ENCODE measurements around the gene PYROXD2. TPM values are rescaled to one million over a fixed set of nuclear protein-coding genes. Genes with fewer than 3 reads are reported as not detected.

Gene PYROXD2
- total RNA-seq, 1 experiment from 2014 or later, result 7.0 TPM

DNA sequence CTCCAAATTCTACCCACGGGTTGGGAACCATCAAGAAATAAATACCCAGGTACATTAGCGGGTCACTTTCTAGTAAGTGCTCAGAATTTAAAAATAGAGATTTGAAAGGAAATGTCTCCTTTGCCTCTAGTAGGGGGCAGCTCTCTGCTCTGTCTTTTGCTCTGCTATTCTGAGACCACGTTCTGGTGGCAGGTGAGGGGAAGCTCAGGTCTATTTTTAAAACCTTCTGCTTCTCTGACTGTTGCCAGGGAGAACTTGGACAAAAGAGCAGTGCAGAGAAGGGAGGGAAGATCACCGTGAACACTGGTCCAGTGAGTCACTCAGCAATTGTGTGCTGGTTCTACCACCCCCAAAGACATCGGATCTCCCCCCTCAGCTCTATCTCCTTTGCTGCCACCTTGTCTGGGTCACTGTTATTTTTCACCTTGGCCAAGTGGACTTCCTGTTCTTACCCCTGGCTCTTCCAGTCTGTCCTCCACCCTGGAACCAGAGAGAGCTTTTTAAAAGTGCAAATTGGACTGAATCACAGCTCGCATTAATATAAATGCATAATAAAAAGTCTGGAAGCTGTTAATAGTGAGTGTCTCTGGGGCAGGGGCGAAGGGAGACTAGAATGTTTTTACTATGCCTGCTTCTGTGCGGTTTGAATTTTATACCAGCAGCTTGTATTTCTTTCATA is 74.6 kb downstream of the PYROXD2 start:
- no peak overlapping the region for H3K4me3 Mint-ChIP-seq (ENCODE audit: low read depth, unreplicated experiment)
- BruUV-seq (replicated peaks), result no TSS peak
- TF ChIP-seq, protein P1, sequence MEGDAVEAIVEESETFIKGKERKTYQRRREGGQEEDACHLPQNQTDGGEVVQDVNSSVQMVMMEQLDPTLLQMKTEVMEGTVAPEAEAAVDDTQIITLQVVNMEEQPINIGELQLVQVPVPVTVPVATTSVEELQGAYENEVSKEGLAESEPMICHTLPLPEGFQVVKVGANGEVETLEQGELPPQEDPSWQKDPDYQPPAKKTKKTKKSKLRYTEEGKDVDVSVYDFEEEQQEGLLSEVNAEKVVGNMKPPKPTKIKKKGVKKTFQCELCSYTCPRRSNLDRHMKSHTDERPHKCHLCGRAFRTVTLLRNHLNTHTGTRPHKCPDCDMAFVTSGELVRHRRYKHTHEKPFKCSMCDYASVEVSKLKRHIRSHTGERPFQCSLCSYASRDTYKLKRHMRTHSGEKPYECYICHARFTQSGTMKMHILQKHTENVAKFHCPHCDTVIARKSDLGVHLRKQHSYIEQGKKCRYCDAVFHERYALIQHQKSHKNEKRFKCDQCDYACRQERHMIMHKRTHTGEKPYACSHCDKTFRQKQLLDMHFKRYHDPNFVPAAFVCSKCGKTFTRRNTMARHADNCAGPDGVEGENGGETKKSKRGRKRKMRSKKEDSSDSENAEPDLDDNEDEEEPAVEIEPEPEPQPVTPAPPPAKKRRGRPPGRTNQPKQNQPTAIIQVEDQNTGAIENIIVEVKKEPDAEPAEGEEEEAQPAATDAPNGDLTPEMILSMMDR (IDR thresholded peaks at IDR 0.05; ENCODE audit: unreplicated experiment), result no peak
- peaks cover 7% of the 10 kb centered on the region for H3K4me1 Mint-ChIP-seq (ENCODE audit: low read depth, unreplicated experiment)
- no peak overlapping the region for H3K27ac Mint-ChIP-seq (ENCODE audit: unreplicated experiment)
- H3K36me3 Mint-ChIP-seq (ENCODE audit: insufficient read depth, unreplicated experiment), result no peaks in the 10 kb centered on the region
- no peak for DNase-seq
- H3K9me3 Mint-ChIP-seq (ENCODE audit: low read depth, unreplicated experiment), result no peaks in the 10 kb centered on the region
- H3K27me3 Mint-ChIP-seq (ENCODE audit: unreplicated experiment), result no peaks in the 10 kb centered on the region
- intact Hi-C loops (cut with micrococcal nuclease; ENCODE audit: unreplicated experiment), result no loop called here
- CTCF ChIA-PET, result no interaction called here

DNA sequence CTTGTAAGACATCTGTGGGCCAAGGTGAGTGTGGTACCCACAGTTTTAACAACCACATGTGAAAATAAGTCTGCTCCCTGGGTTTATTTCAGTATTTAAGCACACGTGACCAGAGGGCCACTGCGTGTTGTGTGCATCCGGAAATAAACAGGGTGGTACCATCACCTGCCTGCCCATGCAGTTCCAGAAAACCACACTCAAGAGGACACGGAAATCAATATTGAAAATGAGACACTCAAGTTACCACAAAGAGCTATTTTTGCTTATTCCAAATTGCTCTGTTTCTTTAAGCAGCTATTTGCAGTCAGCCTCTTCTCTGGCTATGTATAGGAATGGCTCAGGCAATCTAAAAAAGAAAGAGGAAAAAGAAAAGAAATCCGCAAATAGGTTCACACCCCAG is 75.2 kb downstream of the PYROXD2 start:
- TF ChIP-seq, protein P1 (IDR thresholded peaks at IDR 0.05; ENCODE audit: unreplicated experiment), result no peak
- intact Hi-C loops (cut with micrococcal nuclease; ENCODE audit: unreplicated experiment), result no loop called here
- Mint-ChIP-seq H3K36me3 (ENCODE audit: insufficient read depth, unreplicated experiment) (no peaks in the 10 kb centered on the region), H3K9me3 (ENCODE audit: low read depth, unreplicated experiment) (no peaks in the 10 kb centered on the region), H3K4me1 (ENCODE audit: low read depth, unreplicated experiment) (peaks cover 7% of the 10 kb centered on the region), H3K4me3 (ENCODE audit: low read depth, unreplicated experiment) (no peak overlapping the region), H3K27me3 (ENCODE audit: unreplicated experiment) (no peaks in the 10 kb centered on the region), H3K27ac (ENCODE audit: unreplicated experiment) (no peak overlapping the region)
- no peak for DNase-seq
- no TSS peak for BruUV-seq (replicated peaks)
- CTCF ChIA-PET, result no interaction called here

DNA sequence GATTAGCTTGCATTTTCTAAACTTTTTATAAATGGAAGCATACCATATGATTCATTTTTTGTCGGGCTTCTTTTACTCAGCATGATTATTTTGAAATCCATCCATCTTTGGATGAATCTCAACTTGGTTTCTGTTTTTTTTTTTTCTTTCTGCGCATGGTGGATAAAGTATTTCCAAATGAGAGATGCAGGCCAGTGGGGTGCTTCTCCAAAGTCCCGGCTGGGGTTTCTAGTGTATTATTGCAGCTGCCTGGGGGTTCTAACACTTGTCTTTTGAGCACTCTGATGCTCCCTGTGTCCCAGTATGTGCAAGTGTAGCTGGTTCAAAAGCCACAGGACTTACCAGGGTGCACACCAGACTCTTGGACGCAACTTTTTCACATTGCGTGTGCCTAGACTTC is 76.1 kb downstream of the PYROXD2 start:
- CTCF ChIA-PET, result no interaction called here
- no peak overlapping the region for H3K4me3 Mint-ChIP-seq (ENCODE audit: low read depth, unreplicated experiment)
- TF ChIP-seq, protein P1 (IDR thresholded peaks at IDR 0.05; ENCODE audit: unreplicated experiment), result no peak
- no peaks in the 10 kb centered on the region for H3K9me3 Mint-ChIP-seq (ENCODE audit: low read depth, unreplicated experiment)
- intact Hi-C loops (cut with micrococcal nuclease; ENCODE audit: unreplicated experiment), result no loop called here
- no peaks in the 10 kb centered on the region for H3K27me3 Mint-ChIP-seq (ENCODE audit: unreplicated experiment)
- DNase-seq, result no peak
- BruUV-seq (replicated peaks), result no TSS peak
- peaks cover 9% of the 10 kb centered on the region for H3K4me1 Mint-ChIP-seq (ENCODE audit: low read depth, unreplicated experiment)
- no peaks in the 10 kb centered on the region for H3K36me3 Mint-ChIP-seq (ENCODE audit: insufficient read depth, unreplicated experiment)
- no peak overlapping the region for H3K27ac Mint-ChIP-seq (ENCODE audit: unreplicated experiment)

DNA sequence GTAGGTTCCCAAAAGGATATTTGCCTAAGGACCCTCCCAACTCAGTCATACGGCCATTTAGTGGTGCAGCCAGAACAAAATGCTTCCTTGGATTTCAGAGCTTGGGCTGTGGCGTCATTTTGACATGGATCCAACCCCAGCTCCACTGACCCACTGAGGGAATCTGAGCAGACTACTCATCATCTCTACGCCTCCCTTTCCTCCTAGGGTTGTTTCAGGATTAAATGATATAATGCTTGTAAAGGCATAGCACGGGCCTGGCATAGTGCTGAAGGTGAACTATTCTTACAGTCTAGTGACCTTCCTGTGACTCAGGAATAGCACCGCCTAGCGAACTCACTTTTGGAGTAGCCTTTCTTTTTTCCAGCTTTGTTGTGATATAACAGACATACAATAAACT is 76.7 kb downstream of the PYROXD2 start:
- Mint-ChIP-seq H3K4me1 (ENCODE audit: low read depth, unreplicated experiment) (peaks cover 15% of the 10 kb centered on the region), H3K27me3 (ENCODE audit: unreplicated experiment) (no peaks in the 10 kb centered on the region), H3K27ac (ENCODE audit: unreplicated experiment) (no peak overlapping the region), H3K36me3 (ENCODE audit: insufficient read depth, unreplicated experiment) (no peaks in the 10 kb centered on the region), H3K4me3 (ENCODE audit: low read depth, unreplicated experiment) (no peak overlapping the region), H3K9me3 (ENCODE audit: low read depth, unreplicated experiment) (no peaks in the 10 kb centered on the region)
- TF ChIP-seq, protein P1 (IDR thresholded peaks at IDR 0.05; ENCODE audit: unreplicated experiment), result no peak
- CTCF ChIA-PET, result no interaction called here
- no peak for DNase-seq
- no TSS peak for BruUV-seq (replicated peaks)
- intact Hi-C loops (cut with micrococcal nuclease; ENCODE audit: unreplicated experiment), result no loop called here
